ENCODE data around the gene CUX1.
"Not testable (repeated sequence)": the region's sequence is repeated elsewhere in the genome, so short reads cannot be mapped to it uniquely, and the experiment has no call there.

CUX1 gene

GRCh38 chr7:102006695-102007094 lies 189.3 kb downstream of the CUX1 start:
- no peak for DNase-seq (ENCODE audit: low spot score)

GRCh38 chr7:102008535-102009262 lies 191.3 kb downstream of the CUX1 start:
- DNase-seq (ENCODE audit: low spot score) = no peak

- no peak for DNase-seq (ENCODE audit: low spot score)
Measured at GRCh38 chr7:102009628-102010027, 192.2 kb downstream of the CUX1 start.

- DNase-seq (ENCODE audit: low spot score) = not testable (repeated sequence)
Measured at GRCh38 chr7:102012112-102012830, 194.8 kb downstream of the CUX1 start.

GRCh38 chr7:102012941-102013461 lies 195.6 kb downstream of the CUX1 start:
- no peak for DNase-seq (ENCODE audit: low spot score)

- DNase-seq (ENCODE audit: low spot score) = no peak
Measured at GRCh38 chr7:102018876-102019275, 201.4 kb downstream of the CUX1 start.

- no peak for DNase-seq (ENCODE audit: low spot score)
Measured at GRCh38 chr7:102019461-102019860, 202.0 kb downstream of the CUX1 start.

- DNase-seq (ENCODE audit: low spot score) = no peak
Measured at GRCh38 chr7:102021841-102022618, 204.6 kb downstream of the CUX1 start.

- DNase-seq (ENCODE audit: low spot score) = no peak
Measured at GRCh38 chr7:102024005-102024768, 206.8 kb downstream of the CUX1 start.

- peak; percentile 66 for DNase-seq (ENCODE audit: low spot score)
Measured at GRCh38 chr7:102024769-102025391, 207.5 kb downstream of the CUX1 start.

- DNase-seq (ENCODE audit: low spot score) = not testable (repeated sequence)
Measured at GRCh38 chr7:102025777-102026176, 208.4 kb downstream of the CUX1 start.

GRCh38 chr7:102028206-102028826 lies 210.9 kb downstream of the CUX1 start:
- no peak for DNase-seq (ENCODE audit: low spot score)

- DNase-seq (ENCODE audit: low spot score) = no peak
Measured at GRCh38 chr7:102029616-102030015, 212.2 kb downstream of the CUX1 start.

- no peak for DNase-seq (ENCODE audit: low spot score)
Measured at GRCh38 chr7:102030696-102031095, 213.3 kb downstream of the CUX1 start.

GRCh38 chr7:102036958-102037357 lies 219.5 kb downstream of the CUX1 start:
- no peak for DNase-seq (ENCODE audit: low spot score)

- no peak for DNase-seq (ENCODE audit: low spot score)
Measured at GRCh38 chr7:102039706-102040105, 222.3 kb downstream of the CUX1 start.

GRCh38 chr7:102040569-102040968 lies 223.1 kb downstream of the CUX1 start:
- DNase-seq (ENCODE audit: low spot score) = no peak

GRCh38 chr7:102042016-102042656 lies 224.7 kb downstream of the CUX1 start:
- DNase-seq (ENCODE audit: low spot score) = no peak

- DNase-seq (ENCODE audit: low spot score) = not testable (repeated sequence)
Measured at GRCh38 chr7:102042796-102043195, 225.4 kb downstream of the CUX1 start.

GRCh38 chr7:102044641-102044983 lies 227.2 kb downstream of the CUX1 start:
- DNase-seq (ENCODE audit: low spot score) = no peak

Data from HuH-7.5 (cell line).